ENCODE results near the gene IL1RAPL2.
"Not testable (repeated sequence)": the region's sequence is repeated elsewhere in the genome, so short reads cannot be mapped to it uniquely, and the experiment has no call there.

Gene IL1RAPL2

DNA sequence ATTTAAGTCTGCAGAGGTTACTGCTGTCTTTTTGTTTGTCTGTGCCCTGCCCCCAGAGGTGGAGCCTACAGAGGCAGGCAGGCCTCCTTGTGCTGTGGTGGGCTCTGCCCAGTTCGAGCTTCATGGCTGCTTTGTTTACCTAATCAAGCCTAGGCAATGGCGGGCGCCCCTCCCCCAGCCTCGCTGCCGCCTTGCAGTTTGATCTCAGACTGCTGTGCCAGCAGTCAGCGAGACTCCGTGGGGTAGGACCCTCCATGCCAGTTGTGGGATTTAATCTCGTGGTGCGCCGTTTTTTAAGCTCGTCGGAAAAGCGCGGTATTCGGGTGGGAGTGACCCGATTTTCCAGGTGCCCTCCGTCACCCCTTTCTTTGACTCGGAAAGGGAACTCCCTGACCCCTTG lies 111.5 kb downstream of the IL1RAPL2 start:
- not testable (repeated sequence) for DNase-seq

DNA sequence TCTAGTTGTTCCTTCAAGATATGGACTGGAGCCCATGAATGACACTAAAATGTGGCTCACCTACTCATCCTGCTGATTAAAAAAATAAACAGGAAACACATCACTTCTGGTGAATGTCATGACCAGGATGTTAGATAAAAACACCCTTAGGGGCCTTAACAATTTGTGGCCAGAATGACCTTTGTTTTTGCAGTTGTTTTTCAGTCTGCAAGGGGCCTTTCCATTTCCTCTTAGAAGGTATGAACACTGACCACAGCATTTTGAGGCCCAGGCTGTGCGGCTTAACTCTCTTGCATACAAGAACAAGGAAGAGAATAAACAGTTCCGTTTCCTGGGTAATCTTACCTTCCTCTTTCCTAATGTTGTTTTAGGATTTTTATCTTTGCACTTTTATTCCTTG lies 113.2 kb downstream of the IL1RAPL2 start:
- DNase-seq = no peak

DNA sequence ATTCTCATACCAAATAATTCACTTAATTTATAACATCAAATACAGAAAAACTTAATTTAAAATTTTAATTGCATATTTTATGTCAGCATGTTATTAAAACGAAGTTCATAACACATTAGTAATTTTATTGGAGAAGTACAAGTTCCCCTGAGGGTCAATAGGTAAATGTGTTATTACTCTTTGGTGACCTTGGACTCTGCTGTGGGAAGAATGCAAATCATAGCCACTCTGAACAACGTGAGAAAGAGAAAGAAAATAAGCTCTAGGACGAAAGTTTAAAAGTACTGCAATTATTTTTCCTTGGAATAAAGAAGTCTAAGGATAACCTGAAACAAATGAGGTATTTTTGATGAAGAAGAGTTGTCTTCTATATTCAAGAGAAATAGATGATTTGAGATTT lies 115.2 kb downstream of the IL1RAPL2 start:
- no peak for DNase-seq

DNA sequence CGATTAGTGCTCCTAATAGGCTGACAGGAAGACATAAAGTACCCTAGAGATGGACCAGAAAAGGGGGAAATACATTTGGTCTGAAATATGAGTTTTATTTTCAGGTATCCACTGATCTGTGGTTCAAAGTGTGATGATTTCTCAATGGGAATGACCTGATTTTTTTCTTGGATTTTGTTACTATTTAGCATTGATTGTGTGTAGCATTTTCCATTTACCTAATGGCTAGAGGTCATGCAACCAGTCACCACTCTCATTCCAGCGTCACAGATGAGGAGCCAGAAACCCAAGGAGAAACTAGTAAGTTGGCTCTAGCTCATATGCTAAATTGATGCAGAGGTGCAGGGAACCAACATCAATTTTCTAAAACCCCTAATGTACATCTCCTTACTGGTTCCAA lies 118.1 kb downstream of the IL1RAPL2 start:
- DNase-seq = no peak

DNA sequence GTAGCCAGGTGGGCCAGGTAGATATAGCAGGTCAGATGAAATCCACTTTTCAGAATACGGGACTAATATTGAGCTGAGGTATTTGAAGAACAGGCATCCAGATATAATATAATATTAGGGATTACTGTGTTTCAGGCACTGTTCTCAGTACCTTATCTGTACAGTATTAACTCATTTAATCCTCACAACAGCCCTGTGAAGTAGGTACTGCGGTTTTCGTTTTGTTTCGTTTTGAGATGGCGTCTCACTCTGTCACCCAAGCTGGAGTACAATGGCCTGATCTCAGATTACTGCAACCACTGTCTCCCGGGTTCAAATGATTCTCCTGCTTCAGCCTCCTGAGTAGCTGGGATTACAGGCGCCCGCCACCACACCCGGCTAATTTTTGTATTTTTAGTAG lies 129.6 kb downstream of the IL1RAPL2 start:
- DNase-seq = no peak

DNA sequence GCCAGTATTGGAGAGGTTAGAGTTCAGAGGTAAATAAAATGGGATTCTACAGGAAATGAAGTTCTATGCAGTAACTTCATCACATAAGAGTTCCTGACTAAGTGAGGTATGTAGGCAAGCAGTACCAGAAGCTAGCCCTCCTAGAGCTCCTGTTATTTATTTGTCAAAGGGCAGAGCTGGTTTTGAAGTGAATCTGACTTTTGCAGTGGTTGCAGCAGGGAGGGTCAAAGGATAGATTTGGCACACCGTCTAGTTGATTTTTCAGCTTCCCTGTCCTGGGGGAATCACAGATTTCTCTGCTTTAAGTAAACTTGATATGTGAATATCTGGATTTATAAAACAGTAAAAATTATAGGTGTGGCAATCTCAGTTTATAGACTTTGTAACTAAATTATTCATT lies 130.7 kb downstream of the IL1RAPL2 start:
- no peak for DNase-seq

DNA sequence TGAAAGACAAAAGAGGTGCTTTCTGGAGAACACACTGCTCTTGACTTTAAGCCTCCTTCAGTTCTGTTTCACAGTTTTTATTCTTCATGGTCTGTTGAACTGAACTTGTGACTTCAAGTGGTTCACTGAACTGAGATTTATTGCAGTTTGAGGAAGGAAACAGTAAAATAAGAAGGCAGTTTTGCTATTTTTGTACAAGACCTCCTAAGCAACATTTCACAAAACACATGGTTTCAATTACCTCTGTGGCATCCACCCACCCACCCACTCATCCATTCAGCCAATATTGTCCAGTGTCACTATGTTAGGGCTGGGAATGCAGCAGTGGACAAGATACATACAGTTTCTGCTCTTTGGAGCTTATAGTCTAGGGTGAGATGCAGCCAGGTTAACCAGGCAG lies 131.3 kb downstream of the IL1RAPL2 start:
- DNase-seq = no peak

DNA sequence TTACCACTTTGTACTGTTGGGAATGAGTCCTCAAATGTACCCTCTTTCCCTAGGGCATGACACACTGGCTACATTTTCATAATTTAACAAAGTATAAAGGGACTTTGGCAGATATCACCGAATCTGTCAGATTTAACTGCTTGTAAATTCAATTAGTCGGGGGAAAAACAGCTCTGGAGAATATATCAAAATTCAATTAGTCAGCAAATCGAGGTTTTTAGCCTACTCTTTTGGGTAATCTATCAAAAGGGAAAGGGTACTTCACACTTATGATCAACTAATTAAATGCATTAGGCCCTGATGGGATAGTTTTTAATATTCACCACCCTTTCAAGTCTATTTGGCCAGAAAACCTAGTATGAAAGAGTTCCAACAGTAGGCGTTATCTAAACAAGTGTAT lies 141.0 kb downstream of the IL1RAPL2 start:
- no peak for DNase-seq

DNA sequence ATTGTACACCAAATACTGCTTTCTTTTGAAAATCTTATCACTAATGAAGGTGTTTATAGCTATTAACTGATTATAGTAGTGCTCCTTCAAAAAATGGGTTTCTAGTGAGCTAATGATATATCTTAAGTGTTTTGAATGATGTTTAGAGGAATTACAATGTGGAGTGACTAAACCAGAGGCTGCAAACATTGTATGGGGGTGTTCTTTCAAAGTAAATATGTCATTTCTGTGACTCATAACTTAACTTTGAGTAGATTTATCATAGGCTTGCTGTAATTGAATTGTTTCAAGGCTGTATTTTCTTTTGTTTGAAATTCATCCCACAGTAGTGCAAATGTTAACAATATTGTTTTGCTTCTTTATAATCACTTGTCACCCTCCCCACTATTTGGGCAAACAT lies 141.6 kb downstream of the IL1RAPL2 start:
- no peak for DNase-seq

DNA sequence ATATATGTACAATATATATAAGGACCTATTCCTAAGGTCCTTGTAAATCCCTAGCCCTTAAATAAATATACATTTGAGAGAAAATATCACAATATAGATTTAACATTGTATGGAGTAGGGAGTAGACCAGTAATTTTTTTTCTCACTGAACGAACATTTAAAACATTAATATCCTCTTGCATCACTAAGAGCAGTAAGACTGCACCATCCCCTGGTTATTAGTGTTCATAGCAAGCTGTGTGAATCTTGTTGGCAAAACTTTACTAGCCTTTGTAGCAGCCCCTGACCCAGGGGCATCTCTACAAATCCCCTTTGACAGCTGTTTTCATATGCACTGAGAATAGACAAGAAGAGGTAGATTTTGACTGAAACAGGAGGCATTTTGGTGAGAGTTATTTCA lies 146.5 kb downstream of the IL1RAPL2 start:
- no peak for DNase-seq

DNA sequence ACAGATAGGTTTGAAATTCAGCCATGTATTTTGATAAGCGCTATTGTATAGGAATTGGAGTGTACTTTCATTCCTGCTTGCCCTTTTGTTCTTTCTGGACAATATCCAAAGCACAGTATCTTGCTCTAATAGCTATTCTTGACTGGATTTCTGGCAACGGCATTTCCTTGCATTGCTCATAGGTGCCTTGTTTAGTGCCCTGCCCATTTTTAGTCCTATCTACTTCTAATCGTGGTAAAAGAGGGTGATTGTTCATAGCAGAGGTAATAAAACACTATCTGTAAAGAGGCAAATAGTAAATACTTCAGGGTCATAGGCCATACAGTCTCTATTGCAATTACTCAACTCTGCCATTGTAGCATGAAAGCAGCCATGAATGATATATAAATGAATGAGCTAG lies 155.9 kb downstream of the IL1RAPL2 start:
- DNase-seq = no peak

DNA sequence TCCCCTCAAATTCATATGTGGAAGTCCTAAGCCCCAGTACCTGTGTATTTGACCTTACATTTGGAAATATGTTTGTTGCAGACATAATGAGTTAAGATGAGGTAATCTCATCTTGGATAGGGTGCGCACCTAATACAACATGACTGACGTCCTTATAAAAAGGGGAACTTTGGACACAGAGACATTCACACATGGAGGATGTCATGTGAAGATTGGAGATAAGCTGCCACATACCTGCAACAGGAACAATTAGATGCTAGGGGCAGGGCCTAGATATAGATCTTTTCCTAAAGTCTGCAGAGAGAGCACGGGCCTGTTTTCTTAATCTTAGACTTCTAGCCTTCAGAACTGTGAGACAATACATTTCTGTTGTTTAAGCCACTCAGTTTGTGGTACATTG lies 162.5 kb downstream of the IL1RAPL2 start:
- no peak for DNase-seq

DNA sequence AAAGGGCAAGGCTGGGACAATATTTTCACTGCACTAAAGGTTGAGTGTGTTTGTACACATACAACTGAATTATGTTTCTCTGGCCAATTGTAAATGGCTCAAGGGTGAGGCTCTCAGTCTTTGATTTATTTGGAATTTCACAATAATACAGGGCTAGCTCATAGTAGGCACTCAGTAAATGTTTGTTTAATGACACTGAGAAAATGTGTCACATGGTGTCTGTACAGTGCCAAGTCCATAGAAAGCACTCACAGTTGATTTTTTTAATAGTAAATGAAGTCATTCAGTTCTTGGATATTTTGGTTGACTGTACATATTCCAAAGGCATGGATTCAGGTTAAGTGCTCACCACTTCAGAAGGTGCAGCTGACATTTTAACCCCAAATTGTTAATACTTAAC lies 176.4 kb downstream of the IL1RAPL2 start:
- no peak for DNase-seq

DNA sequence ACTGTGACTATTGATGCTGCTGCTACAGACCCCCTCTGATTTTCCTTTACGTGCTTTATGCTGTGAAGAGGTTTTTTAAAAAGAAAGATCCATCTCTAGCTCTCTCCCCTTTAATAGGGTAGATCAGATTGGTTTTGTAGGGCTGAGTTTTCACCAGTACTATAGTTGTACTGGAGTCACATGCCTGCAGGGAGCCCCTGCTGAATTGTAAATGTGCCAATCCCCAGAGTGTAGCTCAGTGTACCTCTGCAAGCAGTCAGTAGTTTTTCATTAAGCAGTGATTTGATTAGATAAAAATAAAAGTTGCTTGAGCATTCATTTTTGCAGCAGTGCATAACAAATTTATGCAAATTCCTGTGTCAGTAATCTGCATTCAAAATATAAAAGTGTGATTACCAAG lies 179.2 kb downstream of the IL1RAPL2 start:
- no peak for DNase-seq

DNA sequence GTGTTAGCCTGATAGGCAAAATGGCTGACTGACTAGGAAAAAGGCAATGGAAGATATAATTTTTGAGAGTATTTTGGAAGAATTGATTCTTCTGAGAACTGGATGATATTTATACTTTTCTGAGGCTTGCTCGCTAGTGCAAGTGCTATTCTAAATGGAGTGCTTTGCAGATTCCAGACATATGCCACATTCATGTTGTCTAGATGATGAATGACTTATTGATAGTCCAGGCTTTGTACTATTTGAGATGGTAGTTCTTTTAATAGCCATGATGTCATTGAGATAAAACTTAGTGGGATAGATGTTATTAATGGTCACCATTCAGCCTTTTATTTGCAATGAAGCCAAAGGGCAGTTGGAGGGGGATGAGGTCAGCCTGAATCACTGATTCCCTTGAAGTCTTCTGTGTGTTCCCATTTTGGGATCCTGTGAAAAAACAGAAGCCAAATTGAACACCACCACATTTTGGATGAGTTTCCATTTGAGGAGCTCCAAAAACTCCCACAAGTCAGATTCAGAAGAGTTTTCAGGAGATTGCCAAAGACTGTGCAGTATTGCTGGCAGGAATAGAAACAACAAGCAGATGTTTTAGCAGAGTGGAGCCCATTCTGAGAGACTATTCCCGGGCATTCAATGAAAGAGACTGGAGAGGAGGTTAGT lies 184.1 kb downstream of the IL1RAPL2 start:
- DNase-seq = no peak

DNA sequence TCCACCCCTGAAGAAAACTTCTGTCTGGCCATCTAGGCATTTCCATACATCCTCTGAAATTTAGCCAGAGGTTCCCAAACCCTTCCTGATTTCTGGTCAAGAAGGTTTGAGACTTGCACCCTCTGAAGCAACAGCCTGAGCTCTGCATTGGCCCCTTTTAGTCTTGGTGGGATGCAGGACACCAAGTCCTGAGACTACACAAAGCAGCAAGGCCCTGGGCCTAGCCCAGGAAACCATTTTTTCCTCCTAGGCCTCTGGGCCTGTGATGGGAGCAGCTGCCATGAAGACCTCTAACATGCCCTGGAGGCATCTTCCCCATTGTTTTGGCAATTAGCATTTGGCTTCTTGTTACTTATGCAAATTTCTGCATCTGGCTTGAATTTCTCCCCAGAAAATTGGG lies 196.6 kb downstream of the IL1RAPL2 start:
- DNase-seq = no peak

DNA sequence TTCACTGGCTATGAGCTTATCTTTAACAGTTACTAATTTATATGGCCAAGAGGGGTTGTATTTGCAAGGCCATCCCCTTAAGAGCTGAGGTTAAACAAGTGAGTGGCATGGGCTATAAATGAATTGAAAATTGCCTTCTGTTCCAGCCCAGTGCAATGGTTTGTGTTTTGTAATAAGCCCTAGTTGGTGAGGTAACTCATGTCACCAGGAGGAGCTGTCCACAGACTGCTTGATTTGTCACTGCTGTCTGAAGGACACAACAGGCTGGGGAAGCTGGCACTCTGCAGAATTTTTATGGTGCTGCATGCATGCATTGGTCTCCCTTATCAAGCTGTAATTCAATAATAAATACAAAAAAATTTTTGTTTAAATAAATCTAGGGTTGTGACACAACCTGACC lies 223.8 kb downstream of the IL1RAPL2 start:
- no peak for DNase-seq

DNA sequence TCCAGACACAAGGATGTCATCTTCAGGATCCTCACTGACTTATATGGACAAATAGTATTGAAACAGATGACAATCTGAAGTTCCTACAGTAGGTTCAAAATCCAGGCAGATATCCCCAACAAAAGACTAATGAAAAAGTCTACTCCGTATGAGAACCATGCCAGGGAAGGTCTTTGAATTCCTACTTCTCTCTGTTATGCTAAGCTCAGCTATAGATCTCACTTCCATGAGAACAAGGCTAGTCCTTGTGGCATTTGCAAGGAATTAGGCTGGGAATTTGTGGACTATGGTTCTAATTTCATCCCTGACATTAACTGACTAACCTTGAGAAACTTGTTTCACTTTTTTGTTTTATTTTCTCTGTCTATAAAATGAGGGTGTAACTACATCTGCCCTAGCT lies 229.8 kb downstream of the IL1RAPL2 start:
- DNase-seq = no peak

DNA sequence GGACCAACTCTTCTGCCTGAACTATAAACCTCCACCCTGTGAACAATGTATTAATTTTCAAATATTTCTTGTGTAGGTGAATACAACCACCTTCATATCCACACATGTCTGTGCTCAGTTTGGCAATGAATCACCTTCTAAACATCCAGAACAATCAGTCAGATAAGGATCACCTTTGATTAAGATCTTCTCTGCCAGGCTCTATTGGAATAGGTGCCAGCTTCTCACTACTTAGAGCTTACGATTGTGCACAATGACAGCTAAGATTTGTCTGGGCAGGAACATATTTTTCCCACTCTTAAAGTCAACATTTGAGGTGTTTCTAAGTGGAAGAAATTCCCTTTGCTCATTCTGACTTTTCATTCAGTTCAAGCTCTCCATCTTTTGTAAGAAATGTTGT lies 237.2 kb downstream of the IL1RAPL2 start:
- no peak for DNase-seq

DNA sequence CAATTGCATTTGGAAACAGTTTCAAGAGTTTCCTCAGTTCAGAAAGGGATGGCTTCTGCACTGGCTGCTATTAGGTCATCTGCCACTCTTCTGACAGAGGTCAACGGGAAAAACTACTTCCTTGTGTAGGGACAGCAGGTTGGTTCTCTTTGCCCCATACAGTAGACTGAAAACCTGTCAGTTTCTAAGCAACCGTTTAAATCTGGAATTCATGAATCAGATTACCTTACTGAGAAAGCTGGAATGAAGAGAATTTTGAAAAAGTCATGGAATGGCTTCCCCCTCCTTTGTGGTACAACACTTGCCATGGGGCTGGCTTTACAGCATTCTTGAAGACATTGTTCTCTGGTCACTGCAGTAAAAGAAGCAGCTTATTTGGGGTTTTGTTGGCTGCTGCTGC lies 240.3 kb downstream of the IL1RAPL2 start:
- no peak for DNase-seq

DNA sequence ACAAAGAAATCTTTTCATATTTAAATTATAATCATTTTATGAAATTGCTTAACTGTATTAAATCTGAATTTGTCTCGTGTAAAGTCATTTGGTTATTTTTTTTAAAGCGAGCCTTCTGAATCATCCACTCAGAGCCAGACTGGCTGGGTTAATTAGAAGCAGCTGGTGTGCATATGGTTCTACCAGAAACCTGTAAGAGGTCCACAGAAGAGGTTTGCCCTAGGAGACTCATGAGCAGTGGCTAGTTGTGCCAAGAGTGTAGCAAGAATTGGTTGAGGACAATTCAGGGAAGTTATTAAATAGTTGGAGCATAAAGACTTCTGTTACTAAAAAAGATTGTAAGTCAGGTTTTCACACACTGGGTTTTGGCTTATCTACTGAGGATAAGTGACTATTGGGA lies 267.4 kb downstream of the IL1RAPL2 start:
- DNase-seq = no peak

DNA sequence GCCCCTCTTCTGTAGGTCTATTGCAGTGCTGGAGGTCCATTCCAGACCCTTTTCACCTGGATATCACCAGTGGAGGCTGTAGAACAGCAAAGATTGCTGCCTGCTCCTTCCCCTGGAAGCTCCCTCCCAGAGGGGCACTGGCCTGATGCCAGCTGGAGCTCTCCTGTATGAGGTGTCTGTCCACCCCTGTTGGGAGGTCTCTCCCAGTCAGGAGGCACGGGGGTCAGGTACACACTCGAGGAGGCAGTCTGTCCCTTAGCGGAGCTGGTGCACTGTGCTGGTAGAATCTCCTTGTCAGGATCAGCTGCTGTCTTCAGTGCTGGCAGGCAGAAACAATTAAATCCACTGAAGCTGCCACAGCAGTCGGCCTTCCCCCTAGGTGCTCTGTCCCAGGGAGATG lies 276.6 kb downstream of the IL1RAPL2 start:
- no peak for DNase-seq

DNA sequence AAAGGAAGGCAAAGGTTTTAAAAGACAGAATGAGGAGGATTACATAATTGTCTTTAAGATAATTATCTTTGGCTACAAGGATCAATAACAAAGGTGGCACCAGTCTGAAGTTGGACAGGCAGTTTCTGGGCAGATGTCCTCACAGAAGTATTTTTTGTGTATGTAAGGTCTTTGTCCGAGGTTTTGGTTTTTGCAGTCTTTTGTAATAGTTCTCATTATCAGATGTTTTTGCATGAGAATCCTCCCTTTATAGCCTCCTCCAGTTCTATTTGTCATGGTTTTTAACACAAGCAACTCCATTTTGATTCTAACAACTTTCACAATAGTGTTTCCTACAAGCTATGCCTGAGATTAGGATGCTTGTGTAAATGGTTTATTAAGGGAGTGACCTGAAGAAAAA lies 286.2 kb downstream of the IL1RAPL2 start:
- DNase-seq = no peak

DNA sequence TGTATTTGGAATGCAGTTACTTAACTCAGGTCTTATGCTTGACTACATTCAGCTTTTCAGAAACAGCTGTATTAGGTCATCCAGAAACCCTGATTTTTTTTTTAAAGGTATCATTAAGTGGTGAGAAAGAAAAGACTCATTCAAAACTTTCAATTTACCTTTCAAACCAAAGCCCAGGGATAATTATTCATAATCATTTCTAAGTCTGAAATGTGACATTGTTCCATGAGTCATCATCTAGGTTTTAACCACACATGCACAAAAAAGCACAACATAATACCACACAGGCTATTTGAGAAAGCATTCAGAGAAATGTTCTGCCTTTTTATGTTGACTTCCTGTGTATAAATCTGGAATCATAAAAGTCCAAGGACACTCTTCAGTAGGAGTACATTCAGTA lies 288.2 kb downstream of the IL1RAPL2 start:
- DNase-seq = no peak

DNA sequence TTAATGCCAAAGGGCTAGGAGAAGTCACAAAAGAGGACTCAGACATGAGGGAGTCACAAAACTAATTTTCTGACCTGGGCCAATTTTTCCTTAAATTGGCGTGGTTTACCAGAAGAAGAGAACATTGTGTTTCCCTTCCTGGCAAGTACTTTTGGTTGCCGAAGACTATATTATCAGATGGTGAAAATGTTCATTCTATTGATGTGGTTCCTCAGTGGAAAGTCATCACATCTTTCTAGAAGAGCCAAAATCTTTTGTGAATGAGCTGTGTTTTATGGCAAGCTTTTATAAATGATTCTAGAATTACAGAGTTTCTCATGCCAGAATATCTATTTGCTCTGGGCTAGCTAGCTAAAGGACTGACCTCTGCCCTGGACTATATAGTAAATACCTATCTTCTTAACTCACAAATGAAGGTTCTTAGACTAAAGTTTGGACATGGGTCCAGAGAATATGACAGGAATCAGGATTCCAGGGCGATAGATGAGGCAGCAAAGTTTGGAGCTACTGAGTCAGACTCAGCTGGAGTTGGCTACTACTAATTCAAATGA lies 288.9 kb downstream of the IL1RAPL2 start:
- no peak for DNase-seq

DNA sequence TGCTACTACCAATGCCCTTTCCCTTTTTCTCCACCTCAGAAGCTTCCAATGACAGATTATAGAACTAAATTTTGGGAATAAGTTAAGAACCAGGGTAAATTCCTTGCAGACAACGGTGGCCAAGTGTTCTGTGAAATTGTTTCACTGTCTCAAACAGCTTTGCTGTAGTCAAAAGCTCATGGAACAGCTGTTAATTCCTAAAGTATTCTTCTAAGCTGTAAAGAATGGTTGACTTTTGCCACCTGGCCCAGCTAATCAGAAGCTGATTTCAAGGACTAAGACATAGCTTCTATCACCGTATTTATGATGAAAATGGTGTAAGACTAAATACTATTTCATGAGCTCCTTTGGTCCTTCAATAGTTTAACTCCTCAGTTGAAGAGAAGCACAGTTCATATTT lies 297.5 kb downstream of the IL1RAPL2 start:
- no peak for DNase-seq
